Activated CD4-positive, alpha-beta T cell treated with anti-CD3 and anti-CD28 coated beads, Interleukin-2, amount 50 U/mL, for 16 hours (primary cell): ENCODE measurements around the gene ALDH1L1.

Experiments
- DNase-seq: peaks from one replicate; pipeline ENCODE4 v3.0.0-alpha.2; 2020

Gene ALDH1L1

DNA sequence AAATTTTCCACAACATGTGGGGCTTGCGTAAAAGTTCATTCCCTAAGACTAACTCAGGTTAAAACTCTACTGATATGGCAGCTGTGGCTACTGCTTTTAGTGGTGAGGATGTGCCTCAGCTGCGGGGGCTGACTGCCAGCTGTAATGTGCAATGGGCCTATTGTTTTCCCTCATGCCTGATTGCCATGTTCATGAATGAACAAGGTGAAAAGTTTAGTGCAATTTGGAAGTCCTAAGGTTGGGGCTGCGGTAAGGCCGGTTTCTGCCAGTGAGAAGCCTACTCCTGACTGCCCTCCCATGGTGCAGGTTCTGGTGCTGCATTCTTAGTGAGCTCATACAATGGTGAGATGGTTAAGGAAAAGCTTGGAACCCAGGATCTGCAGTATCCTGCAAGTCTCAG, 10.9 kb upstream of the ALDH1L1 start:
- DNase-seq = no peak

GRCh38 chr3:126187920-126188319, 7.5 kb upstream of the ALDH1L1 start:
- no peak for DNase-seq

DNA sequence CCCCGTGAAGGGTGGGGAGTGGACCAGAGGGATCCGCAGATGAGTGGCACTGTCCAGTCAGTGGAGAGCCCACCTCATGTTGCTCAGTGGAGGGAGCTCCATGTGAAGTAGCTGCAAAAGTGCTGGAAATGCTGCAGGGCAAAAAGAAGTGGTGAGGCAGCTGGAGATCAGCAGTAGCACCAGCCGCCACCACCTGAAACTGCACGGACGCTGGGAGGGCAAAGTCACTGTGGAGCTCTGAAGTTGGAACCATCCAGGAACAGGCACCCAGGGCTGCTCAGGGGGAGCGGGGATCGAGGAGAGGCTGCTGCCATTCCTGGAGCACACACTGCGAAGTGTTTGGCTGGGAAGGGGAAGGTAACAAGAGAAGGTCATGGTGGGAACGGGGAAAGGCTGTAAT, 6.4 kb upstream of the ALDH1L1 start:
- no peak for DNase-seq

GRCh38 chr3:126186271-126186670, 5.9 kb upstream of the ALDH1L1 start:
- DNase-seq = no peak

- no peak for DNase-seq
These were observed 4.1 kb upstream of the ALDH1L1 start for GRCh38 chr3:126184465-126185000.

DNA sequence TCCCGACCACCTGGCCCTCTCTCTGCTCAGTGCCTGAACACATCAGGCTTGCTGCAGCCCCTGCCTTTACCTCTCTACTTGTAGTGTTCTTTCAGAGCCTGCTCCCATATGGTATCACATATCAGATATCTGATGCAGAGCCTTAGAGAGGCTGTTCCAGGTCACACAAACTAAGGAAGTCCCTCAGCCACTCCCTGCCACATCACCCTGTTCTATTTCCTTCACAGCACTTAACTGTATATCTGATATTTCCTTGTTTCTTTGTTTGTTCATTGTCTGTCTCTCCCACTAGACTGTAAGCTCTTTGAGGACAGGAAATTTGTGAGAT, 976 bp upstream of the ALDH1L1 start:
- DNase-seq = no peak

GRCh38 chr3:126179825-126180476, 435 bp downstream of the ALDH1L1 start:
- no peak for DNase-seq

GRCh38 chr3:126170073-126170777, 10.2 kb downstream of the ALDH1L1 start:
- no peak for DNase-seq

DNA sequence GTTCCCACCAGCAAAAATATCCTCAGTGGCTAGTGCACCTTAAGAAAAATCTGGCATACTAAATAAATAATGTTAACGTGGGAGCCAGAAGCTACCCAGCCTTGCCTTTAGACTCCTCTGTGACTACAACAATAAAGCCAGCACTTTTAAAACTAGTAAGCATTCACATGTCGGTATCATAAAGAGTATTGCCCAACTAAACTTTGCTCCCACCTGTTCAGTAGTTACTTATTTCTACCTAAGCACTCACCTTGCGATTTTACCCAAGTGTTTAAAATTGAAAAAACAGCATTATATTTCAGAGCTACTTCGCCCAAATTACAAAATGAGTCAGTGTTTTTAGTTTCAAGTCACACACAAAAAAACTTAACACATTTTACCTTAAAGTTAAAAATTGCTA, 12.8 kb downstream of the ALDH1L1 start:
- no peak for DNase-seq

- no peak for DNase-seq
These were observed 14.4 kb downstream of the ALDH1L1 start for GRCh38 chr3:126166009-126166408.

DNA sequence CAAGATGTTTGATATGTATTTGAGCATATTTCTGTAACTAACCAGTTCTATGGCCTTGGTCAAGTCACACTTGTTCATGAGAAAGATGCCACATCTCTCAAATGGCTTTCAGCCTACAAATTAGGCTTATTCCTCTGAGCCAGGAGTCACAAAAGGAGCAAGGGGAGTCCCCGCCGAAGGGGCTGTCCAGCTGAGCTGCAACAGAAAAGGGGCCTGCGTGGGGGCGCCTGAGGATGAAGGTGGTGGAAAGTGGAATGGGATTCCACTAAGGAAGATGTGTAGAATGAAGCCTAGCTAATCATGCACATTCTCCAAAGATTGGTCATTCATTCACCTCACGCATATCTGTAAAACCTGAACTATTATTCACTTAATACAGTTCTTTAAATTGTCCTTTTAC, 19.1 kb downstream of the ALDH1L1 start:
- DNase-seq = no peak

DNA sequence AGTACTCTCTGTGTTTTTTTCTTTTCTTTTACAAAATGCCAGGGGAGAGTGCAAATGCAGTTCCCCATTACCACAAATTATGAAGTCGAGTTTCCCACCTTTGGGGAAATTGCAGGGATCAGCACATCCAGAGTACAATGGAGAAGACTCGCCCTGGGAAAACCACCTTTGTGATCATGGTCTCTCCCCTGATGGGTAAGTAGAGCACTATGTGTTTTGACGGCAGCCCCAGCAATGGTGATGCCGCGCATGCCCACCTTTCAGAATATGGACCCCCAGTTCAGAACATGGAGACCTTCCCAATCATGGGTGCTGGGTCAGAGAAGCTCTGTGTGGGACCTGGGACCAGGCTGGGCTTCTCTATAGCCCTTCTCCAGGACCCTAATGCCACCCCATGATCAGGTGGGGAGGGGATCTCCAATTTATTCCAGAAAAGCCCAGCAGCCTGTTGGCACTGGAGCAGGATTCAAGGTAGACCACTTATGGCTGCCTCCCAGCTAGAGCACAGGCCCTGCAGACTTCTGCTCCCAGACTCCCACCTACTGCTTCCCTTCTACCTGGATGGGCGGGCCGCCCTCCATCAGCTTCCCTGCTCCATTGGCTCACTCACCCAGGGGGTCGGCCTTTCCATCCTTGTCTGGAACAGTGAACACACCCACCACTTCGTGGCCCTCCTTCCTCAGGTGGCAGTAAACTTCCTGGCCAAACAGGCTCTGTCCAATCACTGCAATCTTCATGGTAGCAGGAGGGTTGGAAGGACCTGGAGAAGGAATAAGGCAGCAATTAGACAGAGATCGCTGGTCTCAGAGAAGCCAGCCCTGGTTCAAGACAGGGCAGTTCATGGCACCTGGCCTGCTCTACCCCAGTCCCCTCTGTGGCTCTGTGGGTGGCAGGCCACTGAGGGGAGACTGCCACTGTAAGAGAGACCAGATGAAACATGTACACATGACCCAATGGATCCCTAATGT, 19.9 kb downstream of the ALDH1L1 start:
- DNase-seq = no peak

DNA sequence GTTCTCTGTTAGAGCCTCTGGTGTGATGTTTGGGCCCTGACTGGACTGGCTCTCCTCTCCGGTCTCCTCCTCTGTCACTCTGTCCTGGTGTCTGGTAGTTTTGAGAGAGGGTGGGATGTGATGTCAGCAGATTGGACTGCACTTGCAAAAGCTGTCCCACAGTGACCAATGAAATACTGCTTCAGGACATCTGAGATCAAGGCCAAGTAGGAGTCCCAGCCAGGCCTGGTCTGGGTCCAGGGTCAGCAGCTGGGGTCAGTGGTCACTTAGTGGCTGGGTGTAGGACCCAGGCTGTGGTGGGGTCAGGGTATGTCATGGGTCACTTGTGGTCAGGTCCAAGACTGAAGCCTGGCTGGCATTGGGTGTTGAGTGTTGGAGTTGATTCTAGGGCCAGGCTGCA, 20.9 kb downstream of the ALDH1L1 start:
- no peak for DNase-seq

GRCh38 chr3:126158912-126159454, 21.4 kb downstream of the ALDH1L1 start:
- no peak for DNase-seq

- no peak for DNase-seq
These were observed 22.1 kb downstream of the ALDH1L1 start for GRCh38 chr3:126158016-126158911.

- no peak for DNase-seq
These were observed 23.2 kb downstream of the ALDH1L1 start for GRCh38 chr3:126157083-126157768.

GRCh38 chr3:126156468-126156867, 23.9 kb downstream of the ALDH1L1 start:
- DNase-seq = no peak

DNA sequence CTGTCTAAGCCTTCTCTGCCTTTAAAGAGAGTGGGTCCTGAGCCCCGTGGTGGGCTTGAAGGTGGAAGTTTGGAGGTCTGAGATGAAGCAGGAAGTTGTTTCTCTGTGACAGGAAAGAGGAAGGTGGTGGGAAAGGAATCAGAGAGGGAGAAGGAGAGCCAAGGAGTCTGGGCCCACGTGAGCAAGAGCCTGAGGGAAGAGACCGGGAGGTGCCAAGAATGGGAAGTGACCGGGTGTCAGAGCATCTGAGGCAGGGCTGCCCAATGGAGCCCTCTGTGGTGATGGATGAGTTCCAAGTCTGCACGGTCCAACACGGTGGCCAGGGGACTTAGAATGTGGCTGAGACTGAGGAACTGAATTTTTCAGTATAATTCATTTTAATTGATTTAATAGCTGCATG, 24.6 kb downstream of the ALDH1L1 start:
- DNase-seq = no peak

DNA sequence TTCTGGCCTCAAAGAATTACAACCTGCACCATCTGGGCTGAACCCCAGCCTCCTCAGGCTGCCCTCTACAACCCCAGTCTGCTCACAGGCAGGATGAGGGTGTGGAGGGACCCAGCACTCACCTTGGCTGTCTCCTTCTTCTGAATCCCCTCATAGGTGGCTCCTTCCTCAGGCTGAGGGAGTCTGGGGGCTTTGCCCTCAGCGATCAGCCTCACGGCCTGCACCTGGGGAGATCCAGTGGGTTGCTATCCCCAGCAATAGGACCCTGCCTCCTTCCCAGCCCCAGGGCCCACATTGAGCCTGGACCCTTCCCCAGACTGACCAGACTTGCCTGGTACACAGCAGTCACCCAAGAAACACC, 25.1 kb downstream of the ALDH1L1 start:
- no peak for DNase-seq

DNA sequence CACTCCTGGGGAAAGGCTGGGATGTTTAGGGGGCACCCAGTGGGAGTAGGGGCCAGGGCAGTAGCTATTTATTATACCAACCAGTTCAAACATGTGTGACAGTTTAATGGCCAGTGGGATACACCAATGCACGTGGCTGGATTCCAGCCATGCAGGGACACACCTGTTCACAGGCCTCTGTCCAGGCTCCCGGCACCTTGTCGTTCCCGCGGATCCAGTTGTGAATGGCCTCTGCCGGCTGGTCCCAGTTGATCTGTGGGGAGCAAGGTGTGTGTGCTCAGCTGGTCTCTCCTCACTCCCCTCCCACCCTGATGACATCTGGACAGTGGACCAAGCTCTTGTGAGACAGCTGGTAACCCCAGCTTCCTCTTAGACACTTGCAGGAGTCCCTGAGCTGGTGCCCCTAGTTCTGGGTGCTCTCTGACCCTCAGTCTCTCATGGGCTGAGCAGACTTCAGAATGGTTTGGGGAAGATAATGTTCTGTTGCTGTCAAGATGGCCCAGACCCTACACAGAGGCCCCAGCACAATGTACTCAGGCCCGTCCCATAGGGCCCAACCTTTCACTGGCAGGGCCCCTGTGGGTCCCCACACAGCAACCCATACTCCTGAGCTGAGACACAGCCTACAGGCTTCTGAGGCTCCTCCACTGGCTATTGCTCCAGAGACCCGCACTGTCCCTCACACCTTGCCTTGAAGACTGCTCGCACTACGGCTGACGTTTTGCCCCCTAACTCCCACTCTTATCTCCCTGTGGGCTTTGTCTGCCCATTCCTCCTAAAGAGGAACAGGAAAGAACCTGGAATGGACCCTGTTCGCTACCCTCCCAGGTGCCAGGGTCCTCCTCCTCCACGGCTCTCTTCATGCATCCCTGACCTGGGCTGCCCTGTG, 25.8 kb downstream of the ALDH1L1 start:
- DNase-seq = no peak
